HG02759 (cell line): ENCODE results near the gene ANKS3.

Experiments used
- ATAC-seq: cut with Tn5 transposase; IDR thresholded peaks from one replicate; pipeline ENCODE4 v1.9.1; 2021; ENCODE audit warnings: mild to moderate bottlenecking, moderate library complexity; ENCODE audit not compliant: unreplicated experiment

ANKS3 gene, protein sequence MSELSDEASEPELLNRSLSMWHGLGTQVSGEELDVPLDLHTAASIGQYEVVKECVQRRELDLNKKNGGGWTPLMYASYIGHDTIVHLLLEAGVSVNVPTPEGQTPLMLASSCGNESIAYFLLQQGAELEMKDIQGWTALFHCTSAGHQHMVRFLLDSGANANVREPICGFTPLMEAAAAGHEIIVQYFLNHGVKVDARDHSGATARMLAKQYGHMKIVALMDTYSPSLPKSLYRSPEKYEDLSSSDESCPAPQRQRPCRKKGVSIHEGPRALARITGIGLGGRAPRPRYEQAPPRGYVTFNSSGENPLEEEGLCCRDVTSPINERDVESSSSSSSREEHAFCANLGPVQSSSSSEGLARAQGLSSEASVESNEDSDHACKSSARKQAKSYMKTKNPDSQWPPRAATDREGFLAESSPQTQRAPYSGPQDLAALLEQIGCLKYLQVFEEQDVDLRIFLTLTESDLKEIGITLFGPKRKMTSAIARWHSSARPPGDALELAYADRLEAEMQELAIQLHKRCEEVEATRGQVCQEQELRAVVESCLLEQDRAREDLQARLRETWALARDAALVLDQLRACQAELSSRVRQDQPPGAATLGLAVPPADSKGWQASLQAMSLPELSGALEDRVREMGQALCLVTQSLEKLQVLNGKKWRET

GRCh38 chr16:4734063-4734729 is at the start of gene ANKS3, which contains the start of gene DNAAF8:
Gene ANKS3, minus strand, starts transcription at chr16:4734271. Its CDS starts 4,122 bp downstream, at chr16:4730149.
Gene DNAAF8, plus strand, starts transcription at chr16:4734537. Its CDS starts 1,978 bp downstream, at chr16:4736515.
- peak; percentile 80 for ATAC-seq

- no peak for ATAC-seq
Observed at GRCh38 chr16:4783251-4783950, 49.3 kb upstream of the ANKS3 start.

GRCh38 chr16:4780235-4780634 is 46.2 kb upstream of the ANKS3 start:
- ATAC-seq = no peak

GRCh38 chr16:4778050-4778392 is 44.0 kb upstream of the ANKS3 start:
- no peak for ATAC-seq

DNA sequence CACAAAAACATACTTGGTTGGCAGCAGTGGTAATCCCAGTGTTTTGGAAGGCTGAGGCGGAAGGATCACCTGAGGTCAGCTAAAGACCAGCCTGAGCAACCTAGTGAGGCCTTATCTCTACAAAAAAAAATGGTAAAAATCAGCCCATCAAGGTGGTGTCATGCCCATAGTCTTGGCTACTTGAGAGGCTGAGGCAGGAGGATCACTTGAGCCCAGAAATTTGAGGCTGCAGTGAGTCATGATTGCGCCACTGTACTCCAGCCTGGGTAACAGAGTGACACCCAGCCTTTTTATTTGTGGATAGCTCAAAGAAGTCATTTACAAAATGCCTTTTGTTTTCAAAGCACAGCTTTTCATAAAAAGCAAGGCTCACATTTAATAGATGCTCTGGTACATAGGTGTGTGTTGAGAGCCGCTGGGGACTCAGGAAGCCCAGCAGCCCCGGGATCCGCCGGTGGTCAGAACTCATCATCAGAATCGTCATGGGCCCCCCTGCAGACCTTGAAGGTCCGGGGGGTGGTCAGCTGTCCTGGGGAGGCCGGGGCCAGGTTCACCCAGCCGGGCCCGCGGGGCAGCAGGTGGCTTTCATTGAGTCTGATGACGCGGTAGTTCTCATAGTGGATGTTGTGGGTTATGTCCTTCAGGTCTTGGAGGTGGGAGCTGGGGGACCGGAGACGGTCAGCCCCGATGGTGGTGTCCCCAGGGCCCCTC is 43.4 kb upstream of the ANKS3 start:
- no peak for ATAC-seq

GRCh38 chr16:4776141-4776705 is 42.2 kb upstream of the ANKS3 start:
- no peak for ATAC-seq

DNA sequence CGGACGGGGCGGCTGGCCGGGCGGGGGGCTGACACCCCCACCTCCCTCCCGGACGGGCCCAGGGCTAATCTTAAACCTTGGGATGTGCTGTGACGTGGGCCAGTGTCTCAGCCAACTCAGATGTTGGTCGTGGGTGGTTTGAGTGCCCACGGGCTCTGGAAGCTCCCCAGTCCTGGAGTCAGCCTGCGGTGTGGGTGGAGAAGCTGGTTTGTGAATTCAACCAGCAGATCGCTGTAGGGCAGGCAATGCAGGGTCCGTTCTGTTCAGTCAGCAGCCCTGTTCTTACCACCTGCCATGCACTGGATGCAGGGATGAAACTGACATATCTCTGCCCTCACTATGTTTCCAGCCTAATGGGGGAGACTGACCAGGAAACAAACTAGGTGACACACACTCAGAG is 40.9 kb upstream of the ANKS3 start:
- ATAC-seq = no peak

DNA sequence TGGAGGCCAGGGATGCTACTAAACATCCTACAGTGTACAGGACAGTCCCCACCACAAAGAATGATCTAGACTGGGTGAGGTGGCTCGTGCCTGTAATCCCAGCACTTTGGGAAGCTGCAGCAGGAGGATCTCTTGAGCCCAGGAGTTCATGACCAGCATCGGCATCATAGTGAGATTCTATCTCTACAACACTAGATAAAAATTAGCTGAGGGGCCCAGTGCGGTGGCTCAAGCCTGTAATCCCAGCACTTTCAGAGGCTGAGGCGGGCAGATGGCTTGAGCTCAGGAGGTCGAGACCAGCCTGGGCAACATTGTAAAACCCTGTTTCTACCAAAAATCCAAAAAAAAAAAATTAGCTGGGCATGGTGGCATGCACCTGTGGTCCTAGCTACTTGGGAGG is 38.3 kb upstream of the ANKS3 start:
- no peak for ATAC-seq

GRCh38 chr16:4771646-4772045 is 37.6 kb upstream of the ANKS3 start:
- no peak for ATAC-seq

DNA sequence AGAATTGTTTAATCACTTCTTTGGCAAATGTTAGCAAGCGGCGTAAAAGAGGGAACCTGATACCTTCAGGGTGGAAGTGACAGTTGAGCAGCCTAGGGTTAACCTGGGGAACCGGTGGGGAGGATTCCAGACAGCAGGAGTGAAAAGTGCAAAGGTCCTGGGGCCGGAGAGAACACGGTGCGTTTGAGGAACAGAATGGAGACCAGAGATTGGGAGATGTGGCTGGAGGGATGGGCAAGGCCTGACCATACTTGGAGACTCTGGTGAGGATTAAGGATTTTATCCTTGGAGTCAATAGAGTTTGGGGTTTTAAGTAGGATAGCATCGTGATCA is 35.2 kb upstream of the ANKS3 start:
- ATAC-seq = no peak

DNA sequence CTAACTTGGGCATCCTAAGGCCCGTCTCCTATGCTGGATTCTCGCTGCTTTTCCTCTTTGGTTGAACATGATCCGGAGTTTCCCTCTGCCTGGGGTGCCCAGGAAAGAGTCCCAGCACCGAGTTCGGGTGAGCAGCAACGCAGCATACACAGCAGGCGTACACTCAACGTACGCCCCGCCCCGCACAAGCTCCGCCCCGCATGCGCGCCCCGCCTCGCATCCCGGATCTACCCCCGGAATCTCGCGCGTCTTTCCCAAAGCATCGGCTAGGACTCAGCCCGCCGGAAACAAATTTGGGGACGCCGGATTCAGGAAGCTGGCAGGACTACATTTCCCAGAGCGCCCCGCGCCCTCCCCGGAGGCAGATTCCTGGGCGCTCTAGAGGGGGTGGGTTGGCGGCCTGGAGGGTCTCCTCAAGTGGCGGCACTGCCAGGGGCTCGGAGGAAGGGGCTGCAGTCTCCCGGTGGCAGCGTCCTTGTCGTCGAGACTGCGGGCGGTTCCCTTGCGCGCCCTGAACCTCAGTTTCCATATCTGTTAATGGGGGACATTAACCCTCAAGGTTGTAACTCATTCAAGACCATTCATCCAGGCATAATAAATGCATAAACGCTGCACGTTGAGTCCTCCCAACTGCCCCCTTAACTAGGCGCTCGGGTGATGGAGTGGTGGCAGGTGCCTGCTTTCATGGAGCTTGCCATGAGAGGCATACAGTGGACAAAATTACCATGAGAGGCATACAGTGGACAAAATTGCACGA is 34.7 kb upstream of the ANKS3 start:
- peak; percentile 66 for ATAC-seq

- ATAC-seq = no peak
Observed at GRCh38 chr16:4767872-4768548, 33.9 kb upstream of the ANKS3 start.

- peak; percentile 90 for ATAC-seq
Observed at GRCh38 chr16:4766875-4767628, 33.0 kb upstream of the ANKS3 start, which contains the start of gene ZNF500. Gene ZNF500, minus strand, starts transcription at chr16:4767162. Its CDS starts 1,184 bp downstream, at chr16:4765978.

DNA sequence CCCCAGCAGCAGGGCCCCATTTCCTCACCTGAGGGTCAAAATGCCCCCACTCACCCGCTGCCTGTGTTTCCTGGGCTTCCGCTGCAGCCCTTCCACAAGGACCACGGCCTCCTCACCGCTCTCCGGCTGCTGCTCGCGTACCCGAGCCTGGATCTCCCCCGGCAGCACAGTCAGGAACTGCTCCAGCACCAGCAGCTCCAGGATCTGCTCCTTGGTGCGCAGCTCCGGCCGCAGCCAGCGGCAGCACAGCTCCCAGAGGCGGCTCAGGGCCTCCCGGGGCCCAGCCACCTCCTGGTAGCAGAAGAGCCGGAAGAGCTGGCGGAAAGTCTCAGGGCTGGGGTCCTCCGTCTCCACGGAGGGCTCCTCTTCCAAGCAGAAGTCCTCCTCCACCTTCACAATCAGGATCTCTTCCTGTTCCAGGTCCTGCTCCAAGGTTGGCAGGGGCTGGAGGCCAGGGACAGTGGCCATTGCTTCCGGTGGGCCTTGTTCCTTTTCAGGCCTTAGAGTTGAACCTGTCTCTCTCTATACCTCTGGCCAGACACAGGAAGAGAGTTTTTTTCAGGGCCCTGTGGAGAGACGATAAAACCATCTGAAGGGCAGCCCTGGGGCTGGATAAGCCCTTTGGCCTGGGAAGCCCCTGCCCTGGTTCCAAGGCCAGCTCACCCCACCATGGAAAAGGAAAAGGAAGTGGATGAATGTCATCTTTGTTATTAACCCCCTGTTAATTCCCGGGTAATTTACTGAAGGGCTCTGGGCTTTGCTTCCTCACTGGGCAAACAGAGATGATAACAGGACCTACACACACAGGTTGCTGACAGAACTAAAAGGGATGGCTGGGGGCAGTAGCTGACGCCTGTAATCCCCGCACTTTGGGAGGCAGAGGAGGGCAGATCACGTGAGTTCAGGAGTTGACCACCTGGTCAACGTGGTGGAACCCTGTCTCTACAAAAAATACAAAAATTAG is 31.7 kb upstream of the ANKS3 start:
- no peak for ATAC-seq

DNA sequence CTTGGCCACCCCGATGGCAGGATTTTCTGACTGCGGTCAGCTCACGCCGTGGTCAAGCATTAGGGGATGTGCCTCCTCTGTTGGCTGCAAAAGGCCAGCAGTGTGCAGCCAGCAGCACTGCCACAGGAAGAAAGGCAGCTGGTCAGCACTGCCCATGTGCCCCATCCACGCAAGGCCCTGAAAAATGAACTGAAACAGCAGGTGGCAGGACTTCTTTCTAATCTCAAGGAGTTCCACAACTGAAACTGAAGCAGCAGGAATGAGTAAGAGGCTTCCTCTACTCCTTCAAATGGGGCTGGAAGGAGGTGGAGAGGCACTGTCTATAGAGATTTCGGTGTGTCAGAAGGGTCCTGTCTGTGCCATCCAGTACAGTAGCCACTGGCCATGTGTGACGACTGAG is 29.7 kb upstream of the ANKS3 start:
- ATAC-seq = no peak

- ATAC-seq = no peak
Observed at GRCh38 chr16:4762205-4762604, 28.1 kb upstream of the ANKS3 start.

GRCh38 chr16:4760221-4760910 is 26.3 kb upstream of the ANKS3 start:
- ATAC-seq = no peak
